WTC11 (cell line): ENCODE data around the gene RGS16. TPM values are rescaled to one million over a fixed set of nuclear protein-coding genes. Genes with fewer than 3 reads are reported as not detected.

Experiments
- ATAC-seq: fragments of 200-7000 bp; cut with Tn5 transposase; 2 replicates; pipeline ENCODE4 v1.10.0; 2021; ENCODE audit warnings: mild to moderate bottlenecking, moderate library complexity
- CTCF ChIA-PET: fragments of 300-600 bp; sonication (Branson Sonifier 250); formaldehyde crosslinking; loops from one replicate; lab custom pipeline; 2021; ENCODE audit warnings: antibody characterized with exemption; lab: Charles Lee
- POLR2A ChIA-PET: fragments of 350-600 bp; sonication (Branson Sonifier 250); formaldehyde crosslinking; loops from one replicate; lab custom pipeline; 2021; ENCODE audit warnings: antibody characterized with exemption; lab: Charles Lee
- DNase-seq: peaks from one replicate; pipeline ENCODE4 v3.0.0; 2021; ENCODE audit warnings: low spot score
- H3K27ac Mint-ChIP-seq: 2 replicates; pipeline ENCODE4 v1.8.0; 2021; ENCODE audit warnings: mixed read lengths
- H3K27me3 Mint-ChIP-seq: 2 replicates; pipeline ENCODE4 v1.8.0; 2021; ENCODE audit warnings: low read depth, mild to moderate bottlenecking, moderate library complexity, mixed read lengths
- H3K36me3 Mint-ChIP-seq: 2 replicates; pipeline ENCODE4 v1.8.0; 2021; ENCODE audit warnings: mixed read lengths
- H3K4me1 Mint-ChIP-seq: 2 replicates; pipeline ENCODE4 v1.8.0; 2022; ENCODE audit warnings: mixed read lengths
- H3K4me3 Mint-ChIP-seq: 2 replicates; pipeline ENCODE4 v1.8.0; 2021; ENCODE audit warnings: mild to moderate bottlenecking, moderate library complexity, mixed read lengths
- H3K9me3 Mint-ChIP-seq: 2 replicates; pipeline ENCODE4 v1.8.0; 2021; ENCODE audit warnings: mixed read lengths
- CBFB ChIP-seq: sonication (generic); formaldehyde crosslinking; IDR thresholded peaks from 2 replicates; pipeline ENCODE4 v1.8.1; 2022; ENCODE audit warnings: mild to moderate bottlenecking, low read depth, missing genetic modification reagents
- CREB1 ChIP-seq: sonication (generic); formaldehyde crosslinking; IDR thresholded peaks from 2 replicates; pipeline ENCODE4 v1.8.0; 2023; ENCODE audit warnings: mild to moderate bottlenecking, missing genetic modification reagents
- FOXP4 ChIP-seq: sonication (generic); formaldehyde crosslinking; IDR thresholded peaks from 2 replicates; pipeline ENCODE4 v1.8.0; 2022; ENCODE audit warnings: mild to moderate bottlenecking, missing genetic modification reagents
- GRHL2 ChIP-seq: fragments of 250-450 bp; sonication (Bioruptor Pico); IDR thresholded peaks from 2 replicates; pipeline ENCODE4 v1.8.0; 2022; ENCODE audit warnings: mild to moderate bottlenecking, moderate library complexity; ENCODE audit not compliant: insufficient replicate concordance, severe bottlenecking
- JAZF1 ChIP-seq: fragments of 250-450 bp; sonication (Bioruptor Pico); IDR thresholded peaks from 2 replicates; pipeline ENCODE4 v1.9.0; 2021; ENCODE audit warnings: moderate library complexity, mild to moderate bottlenecking, inconsistent platforms
- MXD4 ChIP-seq: fragments of 250-450 bp; sonication (Bioruptor Pico); IDR thresholded peaks from 2 replicates; pipeline ENCODE4 v1.8.0; 2021; ENCODE audit warnings: mild to moderate bottlenecking, moderate library complexity, borderline replicate concordance
- SOX15 ChIP-seq: fragments of 250-450 bp; sonication (Bioruptor Pico); IDR thresholded peaks from 2 replicates; pipeline ENCODE4 v1.9.0; 2021; ENCODE audit warnings: mild to moderate bottlenecking
- TCF7 ChIP-seq: sonication (generic); formaldehyde crosslinking; IDR thresholded peaks from 2 replicates; pipeline ENCODE4 v1.8.0; 2022; ENCODE audit warnings: mild to moderate bottlenecking, low read depth, missing genetic modification reagents, moderate library complexity
- TEAD1 ChIP-seq: sonication (generic); formaldehyde crosslinking; IDR thresholded peaks from 2 replicates; pipeline ENCODE4 v1.8.0; 2022; ENCODE audit warnings: mild to moderate bottlenecking, missing genetic modification reagents
- USF2 ChIP-seq: sonication (generic); formaldehyde crosslinking; IDR thresholded peaks from 2 replicates; pipeline ENCODE4 v1.8.1; 2023; ENCODE audit warnings: mild to moderate bottlenecking, missing genetic modification reagents, moderate library complexity
- ZBTB21 ChIP-seq: sonication (generic); formaldehyde crosslinking; IDR thresholded peaks from 2 replicates; pipeline ENCODE4 v1.8.1; 2023; ENCODE audit warnings: mild to moderate bottlenecking, missing genetic modification reagents, borderline replicate concordance
- ZNF219 ChIP-seq: sonication (generic); formaldehyde crosslinking; IDR thresholded peaks from 2 replicates; pipeline ENCODE4 v1.8.0; 2023; ENCODE audit warnings: missing genetic modification reagents, mild to moderate bottlenecking, borderline replicate concordance
- ZNF416 ChIP-seq: fragments of 250-450 bp; sonication (Bioruptor Pico); IDR thresholded peaks from 2 replicates; pipeline ENCODE4 v1.9.0; 2021; ENCODE audit warnings: mild to moderate bottlenecking, inconsistent platforms
- ZNF671 ChIP-seq: fragments of 250-450 bp; sonication (Bioruptor Pico); IDR thresholded peaks from 2 replicates; pipeline ENCODE4 v1.8.0; 2021; ENCODE audit warnings: mild to moderate bottlenecking
- ZSCAN18 ChIP-seq: fragments of 250-450 bp; sonication (Bioruptor Pico); IDR thresholded peaks from 2 replicates; pipeline ENCODE4 v2.1.2; 2022; ENCODE audit warnings: mild to moderate bottlenecking, moderate library complexity
- total RNA-seq: library from RNA; stranded (reverse); gene quantifications from 3 replicates; pipeline ENCODE4 v1.2.3, GENCODE V29; 2021
- TF ChIP-seq, protein P1 (sequence below): fragments of 250-450 bp; sonication (Bioruptor Pico); IDR thresholded peaks from 2 replicates; pipeline ENCODE4 v1.9.0; 2021; ENCODE audit warnings: mild to moderate bottlenecking, borderline replicate concordance
- TF ChIP-seq, protein P2 (sequence below): sonication (generic); formaldehyde crosslinking; conservative IDR thresholded peaks from 2 replicates; pipeline ENCODE4 v1.8.1; 2023; ENCODE audit warnings: mild to moderate bottlenecking, low read depth, missing genetic modification reagents, moderate library complexity
- TF ChIP-seq, protein P3 (sequence below): sonication (generic); formaldehyde crosslinking; IDR thresholded peaks from 2 replicates; pipeline ENCODE4 v1.8.1; 2023; ENCODE audit warnings: mild to moderate bottlenecking, missing genetic modification reagents
- TF ChIP-seq, protein P4 (sequence below): sonication (generic); formaldehyde crosslinking; IDR thresholded peaks from 2 replicates; pipeline ENCODE4 v1.8.1; 2023; ENCODE audit warnings: mild to moderate bottlenecking, missing genetic modification reagents

Gene RGS16
- total RNA-seq, 1 experiment from 2014 or later = 17.8 TPM

GRCh38 chr1:182641561-182641960 is 37.4 kb upstream of the RGS16 start:
- Mint-ChIP-seq H3K9me3 (peaks cover 17% of the 10 kb centered on the region), H3K4me1 (no peaks in the 10 kb centered on the region), H3K27me3 (no peaks in the 10 kb centered on the region), H3K4me3 (no peak overlapping the region), H3K27ac (no peak overlapping the region), H3K36me3 (0 out of 2 replicates have a peak, but pooled peaks cover 3% of the 10 kb centered on the region)
- DNase-seq = no peak
- TF ChIP-seq CREB1 (CRISPR knock-in tag) = no peak
- ChIA-PET CTCF (interaction anchor here (3.2 kb wide), 1 partner anchor 141 kb away, joined by 10 read pairs; no protein-coding TSS in a partner anchor), POLR2A (no interaction called here)
- ATAC-seq = no peak

- Mint-ChIP-seq H3K4me3 (no peak overlapping the region), H3K27ac (no peak overlapping the region), H3K27me3 (no peaks in the 10 kb centered on the region), H3K36me3 (0 out of 2 replicates have a peak, but pooled peaks cover 3% of the 10 kb centered on the region), H3K4me1 (peaks cover 5% of the 10 kb centered on the region), H3K9me3 (peaks cover 8% of the 10 kb centered on the region)
- ChIA-PET POLR2A (no interaction called here), CTCF (interaction anchor here (1.7 to 3.7 kb wide), 2 partner anchors 40 to 144 kb away, joined by 4 to 10 read pairs; no protein-coding TSS in a partner anchor)
- TF ChIP-seq TEAD1 (CRISPR knock-in tag) = no peak
- no peak for TF ChIP-seq GRHL2
- no peak for TF ChIP-seq ZNF671 (CRISPR knock-in tag)
- TF ChIP-seq SOX15 = no peak
- TF ChIP-seq CREB1 (CRISPR knock-in tag) = no peak
- TF ChIP-seq, protein P1, sequence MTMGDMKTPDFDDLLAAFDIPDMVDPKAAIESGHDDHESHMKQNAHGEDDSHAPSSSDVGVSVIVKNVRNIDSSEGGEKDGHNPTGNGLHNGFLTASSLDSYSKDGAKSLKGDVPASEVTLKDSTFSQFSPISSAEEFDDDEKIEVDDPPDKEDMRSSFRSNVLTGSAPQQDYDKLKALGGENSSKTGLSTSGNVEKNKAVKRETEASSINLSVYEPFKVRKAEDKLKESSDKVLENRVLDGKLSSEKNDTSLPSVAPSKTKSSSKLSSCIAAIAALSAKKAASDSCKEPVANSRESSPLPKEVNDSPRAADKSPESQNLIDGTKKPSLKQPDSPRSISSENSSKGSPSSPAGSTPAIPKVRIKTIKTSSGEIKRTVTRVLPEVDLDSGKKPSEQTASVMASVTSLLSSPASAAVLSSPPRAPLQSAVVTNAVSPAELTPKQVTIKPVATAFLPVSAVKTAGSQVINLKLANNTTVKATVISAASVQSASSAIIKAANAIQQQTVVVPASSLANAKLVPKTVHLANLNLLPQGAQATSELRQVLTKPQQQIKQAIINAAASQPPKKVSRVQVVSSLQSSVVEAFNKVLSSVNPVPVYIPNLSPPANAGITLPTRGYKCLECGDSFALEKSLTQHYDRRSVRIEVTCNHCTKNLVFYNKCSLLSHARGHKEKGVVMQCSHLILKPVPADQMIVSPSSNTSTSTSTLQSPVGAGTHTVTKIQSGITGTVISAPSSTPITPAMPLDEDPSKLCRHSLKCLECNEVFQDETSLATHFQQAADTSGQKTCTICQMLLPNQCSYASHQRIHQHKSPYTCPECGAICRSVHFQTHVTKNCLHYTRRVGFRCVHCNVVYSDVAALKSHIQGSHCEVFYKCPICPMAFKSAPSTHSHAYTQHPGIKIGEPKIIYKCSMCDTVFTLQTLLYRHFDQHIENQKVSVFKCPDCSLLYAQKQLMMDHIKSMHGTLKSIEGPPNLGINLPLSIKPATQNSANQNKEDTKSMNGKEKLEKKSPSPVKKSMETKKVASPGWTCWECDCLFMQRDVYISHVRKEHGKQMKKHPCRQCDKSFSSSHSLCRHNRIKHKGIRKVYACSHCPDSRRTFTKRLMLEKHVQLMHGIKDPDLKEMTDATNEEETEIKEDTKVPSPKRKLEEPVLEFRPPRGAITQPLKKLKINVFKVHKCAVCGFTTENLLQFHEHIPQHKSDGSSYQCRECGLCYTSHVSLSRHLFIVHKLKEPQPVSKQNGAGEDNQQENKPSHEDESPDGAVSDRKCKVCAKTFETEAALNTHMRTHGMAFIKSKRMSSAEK (CRISPR knock-in tag) = no peak
- TF ChIP-seq ZNF416 (CRISPR knock-in tag) = no peak
- TF ChIP-seq, protein P2, sequence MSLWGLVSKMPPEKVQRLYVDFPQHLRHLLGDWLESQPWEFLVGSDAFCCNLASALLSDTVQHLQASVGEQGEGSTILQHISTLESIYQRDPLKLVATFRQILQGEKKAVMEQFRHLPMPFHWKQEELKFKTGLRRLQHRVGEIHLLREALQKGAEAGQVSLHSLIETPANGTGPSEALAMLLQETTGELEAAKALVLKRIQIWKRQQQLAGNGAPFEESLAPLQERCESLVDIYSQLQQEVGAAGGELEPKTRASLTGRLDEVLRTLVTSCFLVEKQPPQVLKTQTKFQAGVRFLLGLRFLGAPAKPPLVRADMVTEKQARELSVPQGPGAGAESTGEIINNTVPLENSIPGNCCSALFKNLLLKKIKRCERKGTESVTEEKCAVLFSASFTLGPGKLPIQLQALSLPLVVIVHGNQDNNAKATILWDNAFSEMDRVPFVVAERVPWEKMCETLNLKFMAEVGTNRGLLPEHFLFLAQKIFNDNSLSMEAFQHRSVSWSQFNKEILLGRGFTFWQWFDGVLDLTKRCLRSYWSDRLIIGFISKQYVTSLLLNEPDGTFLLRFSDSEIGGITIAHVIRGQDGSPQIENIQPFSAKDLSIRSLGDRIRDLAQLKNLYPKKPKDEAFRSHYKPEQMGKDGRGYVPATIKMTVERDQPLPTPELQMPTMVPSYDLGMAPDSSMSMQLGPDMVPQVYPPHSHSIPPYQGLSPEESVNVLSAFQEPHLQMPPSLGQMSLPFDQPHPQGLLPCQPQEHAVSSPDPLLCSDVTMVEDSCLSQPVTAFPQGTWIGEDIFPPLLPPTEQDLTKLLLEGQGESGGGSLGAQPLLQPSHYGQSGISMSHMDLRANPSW (CRISPR knock-in tag) = no peak
- TF ChIP-seq ZSCAN18 (CRISPR knock-in tag) = no peak
- TF ChIP-seq, protein P3, sequence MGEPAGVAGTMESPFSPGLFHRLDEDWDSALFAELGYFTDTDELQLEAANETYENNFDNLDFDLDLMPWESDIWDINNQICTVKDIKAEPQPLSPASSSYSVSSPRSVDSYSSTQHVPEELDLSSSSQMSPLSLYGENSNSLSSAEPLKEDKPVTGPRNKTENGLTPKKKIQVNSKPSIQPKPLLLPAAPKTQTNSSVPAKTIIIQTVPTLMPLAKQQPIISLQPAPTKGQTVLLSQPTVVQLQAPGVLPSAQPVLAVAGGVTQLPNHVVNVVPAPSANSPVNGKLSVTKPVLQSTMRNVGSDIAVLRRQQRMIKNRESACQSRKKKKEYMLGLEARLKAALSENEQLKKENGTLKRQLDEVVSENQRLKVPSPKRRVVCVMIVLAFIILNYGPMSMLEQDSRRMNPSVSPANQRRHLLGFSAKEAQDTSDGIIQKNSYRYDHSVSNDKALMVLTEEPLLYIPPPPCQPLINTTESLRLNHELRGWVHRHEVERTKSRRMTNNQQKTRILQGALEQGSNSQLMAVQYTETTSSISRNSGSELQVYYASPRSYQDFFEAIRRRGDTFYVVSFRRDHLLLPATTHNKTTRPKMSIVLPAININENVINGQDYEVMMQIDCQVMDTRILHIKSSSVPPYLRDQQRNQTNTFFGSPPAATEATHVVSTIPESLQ (CRISPR knock-in tag) = no peak
- TF ChIP-seq JAZF1 (CRISPR knock-in tag) = no peak
- TF ChIP-seq FOXP4 = no peak
- no peak for TF ChIP-seq CBFB (CRISPR knock-in tag)
- TF ChIP-seq TCF7 (CRISPR knock-in tag) = no peak
- TF ChIP-seq, protein P4, sequence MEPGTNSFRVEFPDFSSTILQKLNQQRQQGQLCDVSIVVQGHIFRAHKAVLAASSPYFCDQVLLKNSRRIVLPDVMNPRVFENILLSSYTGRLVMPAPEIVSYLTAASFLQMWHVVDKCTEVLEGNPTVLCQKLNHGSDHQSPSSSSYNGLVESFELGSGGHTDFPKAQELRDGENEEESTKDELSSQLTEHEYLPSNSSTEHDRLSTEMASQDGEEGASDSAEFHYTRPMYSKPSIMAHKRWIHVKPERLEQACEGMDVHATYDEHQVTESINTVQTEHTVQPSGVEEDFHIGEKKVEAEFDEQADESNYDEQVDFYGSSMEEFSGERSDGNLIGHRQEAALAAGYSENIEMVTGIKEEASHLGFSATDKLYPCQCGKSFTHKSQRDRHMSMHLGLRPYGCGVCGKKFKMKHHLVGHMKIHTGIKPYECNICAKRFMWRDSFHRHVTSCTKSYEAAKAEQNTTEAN = no peak
- TF ChIP-seq USF2 = no peak
- TF ChIP-seq ZNF219 (CRISPR knock-in tag) = no peak
- TF ChIP-seq MXD4 = no peak
- TF ChIP-seq ZBTB21 (CRISPR knock-in tag) = no peak
- ATAC-seq = no peak
- no peak for DNase-seq
Observed at GRCh38 chr1:182639330-182639729, 35.1 kb upstream of the RGS16 start.
